NCI-H2227 (cell line): ENCODE results near the gene TSPAN7.

Experiments used
- DNase-seq: peaks from one replicate; lab custom pipeline; 2025; ENCODE audit not compliant: unreplicated experiment; lab: John Stamatoyannopoulos, UW

The TSPAN7 gene

GRCh38 chrX:38643903-38644302 is 82.6 kb downstream of the TSPAN7 start:
- no peak for DNase-seq

DNA sequence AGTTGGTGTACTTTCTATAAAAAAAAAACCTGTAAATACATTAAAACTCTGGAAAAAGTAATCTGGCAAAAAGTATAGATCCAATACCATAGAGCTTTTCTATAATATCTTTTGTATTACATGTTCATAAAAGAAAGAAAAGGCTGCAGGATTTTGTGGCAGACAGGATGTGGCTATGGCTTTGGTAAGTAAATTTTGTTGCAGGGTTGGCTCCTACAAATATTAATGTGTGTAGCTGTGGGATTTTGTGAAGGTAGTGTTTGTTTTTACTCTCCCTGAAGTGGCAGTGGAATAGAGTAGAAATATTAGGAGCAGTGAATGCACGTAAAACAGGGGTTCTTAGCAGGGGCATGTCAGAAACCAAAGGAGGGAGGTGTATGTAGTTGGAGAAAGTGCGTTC is 84.8 kb downstream of the TSPAN7 start:
- DNase-seq: no peak

- DNase-seq: no peak
These were observed 87.9 kb downstream of the TSPAN7 start for GRCh38 chrX:38649221-38649620.

- DNase-seq: no peak
These were observed 88.6 kb downstream of the TSPAN7 start for GRCh38 chrX:38649674-38650647.

GRCh38 chrX:38651625-38652601 is 90.6 kb downstream of the TSPAN7 start:
- DNase-seq: no peak

- DNase-seq: no peak
These were observed 91.6 kb downstream of the TSPAN7 start for GRCh38 chrX:38652934-38653442.

GRCh38 chrX:38654302-38654701 is 93.0 kb downstream of the TSPAN7 start:
- peak; percentile 65 for DNase-seq

DNA sequence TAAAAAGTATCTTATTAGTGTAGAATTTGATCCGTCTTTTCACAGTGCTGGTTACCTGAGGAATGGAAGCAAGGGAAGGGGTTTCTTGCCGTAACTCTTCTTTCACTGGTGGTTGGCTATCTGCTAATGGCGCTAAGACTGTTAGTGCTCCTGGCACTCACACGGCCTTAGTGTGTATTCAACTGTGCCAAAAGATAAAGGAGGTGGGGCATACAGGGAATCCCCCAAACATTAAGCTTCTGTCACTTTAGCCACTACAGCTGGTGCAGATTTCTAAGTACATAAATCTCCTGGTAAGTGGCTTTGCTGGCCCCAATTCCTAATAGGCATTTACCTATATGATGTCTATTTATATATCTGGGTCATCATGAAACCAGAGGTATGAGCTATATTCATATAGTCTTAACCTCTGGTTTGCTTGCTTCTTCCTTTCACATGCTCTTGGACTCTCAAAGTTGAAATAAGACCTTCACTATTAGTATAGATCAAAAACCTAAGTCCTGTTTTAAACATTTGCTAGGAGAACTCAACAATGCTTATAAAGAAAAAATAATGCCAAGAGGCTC is 95.1 kb downstream of the TSPAN7 start:
- DNase-seq: no peak

DNA sequence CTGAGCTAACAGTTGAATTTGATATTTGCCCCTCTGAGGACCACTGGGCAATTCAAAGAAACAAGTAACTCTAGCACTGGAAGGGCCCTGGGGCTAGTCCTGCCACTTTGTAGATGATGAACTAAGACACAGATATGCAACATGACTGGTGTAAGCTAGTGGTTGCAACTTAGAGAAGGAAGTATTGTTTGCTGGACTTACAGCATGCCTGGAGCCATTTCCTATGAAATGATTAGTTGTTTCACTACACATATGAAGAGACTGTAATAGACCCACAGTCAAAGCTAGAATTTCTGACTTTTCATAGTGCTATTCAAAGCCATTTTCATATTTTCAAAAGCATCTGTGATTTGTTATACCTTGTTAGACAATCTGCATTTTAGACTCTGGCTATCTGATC is 96.2 kb downstream of the TSPAN7 start:
- DNase-seq: no peak

DNA sequence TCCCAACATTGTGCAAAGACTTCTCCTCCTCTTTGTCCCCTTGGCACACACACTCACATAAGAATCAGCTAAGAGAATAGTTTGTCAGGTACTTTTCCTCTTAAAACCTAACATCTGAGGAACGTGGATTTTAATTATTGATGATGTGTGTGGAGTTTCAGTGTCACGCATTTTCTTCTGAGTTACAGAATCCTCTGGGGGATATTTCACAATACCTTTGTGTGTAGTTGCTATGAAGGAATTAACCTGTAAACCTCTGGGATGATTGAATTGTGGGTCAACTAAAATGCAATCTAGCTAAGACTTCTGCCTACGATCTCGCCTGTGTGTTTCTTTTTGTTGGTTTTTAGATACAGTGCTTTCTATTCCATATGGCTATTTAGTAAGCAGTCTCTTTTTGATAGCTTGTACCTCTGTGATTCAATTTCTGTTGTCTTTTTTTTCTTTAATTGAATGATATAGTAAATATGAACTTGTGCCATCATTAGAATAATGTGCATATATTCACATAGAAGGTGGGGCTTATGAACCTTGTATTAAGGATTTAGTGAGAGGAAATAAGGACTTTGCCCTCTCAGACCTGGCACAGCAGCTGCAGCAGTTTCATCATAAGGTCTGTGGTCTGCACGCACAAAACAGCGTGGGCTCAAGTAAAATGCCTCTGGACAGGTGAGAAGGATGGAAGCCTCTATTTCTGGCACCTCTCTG is 99.2 kb downstream of the TSPAN7 start:
- DNase-seq: no peak

- no peak for DNase-seq
These were observed 99.7 kb downstream of the TSPAN7 start for GRCh38 chrX:38661103-38661441.

GRCh38 chrX:38661561-38661960 is 100.2 kb downstream of the TSPAN7 start:
- no peak for DNase-seq

GRCh38 chrX:38662640-38663039 is 101.3 kb downstream of the TSPAN7 start:
- no peak for DNase-seq

GRCh38 chrX:38664285-38664684 is 102.9 kb downstream of the TSPAN7 start:
- peak; percentile 71 for DNase-seq

GRCh38 chrX:38666909-38667308 is 105.6 kb downstream of the TSPAN7 start:
- DNase-seq: no peak

GRCh38 chrX:38668771-38669170 is 107.4 kb downstream of the TSPAN7 start:
- no peak for DNase-seq

DNA sequence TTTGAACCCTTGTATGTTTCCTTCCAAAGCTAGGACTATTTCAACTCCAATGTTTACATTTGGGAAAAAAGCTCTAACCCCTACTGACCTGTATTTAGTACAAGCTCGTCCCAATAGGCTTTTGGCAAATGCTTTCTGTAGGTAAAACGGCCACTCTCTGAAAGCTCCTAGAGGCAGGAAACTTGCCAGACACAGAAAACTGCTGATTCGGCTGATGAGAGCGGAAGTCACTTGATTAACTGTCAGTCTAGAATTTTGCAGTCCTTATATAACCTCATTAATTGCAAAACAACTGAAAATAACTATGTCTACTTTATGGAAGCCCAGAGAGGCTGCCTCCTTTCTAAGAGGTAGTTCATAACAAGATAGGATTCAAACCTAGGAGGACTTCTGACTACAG is 108.1 kb downstream of the TSPAN7 start:
- no peak for DNase-seq

- no peak for DNase-seq
These were observed 111.3 kb downstream of the TSPAN7 start for GRCh38 chrX:38672646-38673045.

DNA sequence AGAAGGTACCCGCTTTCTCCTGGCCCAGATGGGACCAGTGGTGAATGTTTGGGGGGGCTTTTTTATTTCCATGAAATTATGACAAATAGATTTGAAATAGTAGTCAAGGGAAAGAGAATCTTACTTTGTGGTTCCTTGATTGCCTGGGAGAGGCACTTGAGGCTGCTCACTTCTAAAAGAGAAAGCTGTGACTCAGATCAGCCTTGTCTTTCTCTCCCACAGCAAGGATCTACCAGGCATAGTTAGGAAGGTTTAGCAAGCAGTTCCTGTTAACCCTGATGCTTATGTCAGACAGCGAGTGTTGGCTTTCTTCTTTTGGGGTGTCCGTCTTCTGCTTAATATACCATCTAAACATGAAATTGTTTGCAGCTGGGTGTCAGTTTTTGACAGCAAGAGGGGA is 114.5 kb downstream of the TSPAN7 start:
- DNase-seq: no peak

GRCh38 chrX:38678183-38678582 is 116.8 kb downstream of the TSPAN7 start:
- DNase-seq: no peak

DNA sequence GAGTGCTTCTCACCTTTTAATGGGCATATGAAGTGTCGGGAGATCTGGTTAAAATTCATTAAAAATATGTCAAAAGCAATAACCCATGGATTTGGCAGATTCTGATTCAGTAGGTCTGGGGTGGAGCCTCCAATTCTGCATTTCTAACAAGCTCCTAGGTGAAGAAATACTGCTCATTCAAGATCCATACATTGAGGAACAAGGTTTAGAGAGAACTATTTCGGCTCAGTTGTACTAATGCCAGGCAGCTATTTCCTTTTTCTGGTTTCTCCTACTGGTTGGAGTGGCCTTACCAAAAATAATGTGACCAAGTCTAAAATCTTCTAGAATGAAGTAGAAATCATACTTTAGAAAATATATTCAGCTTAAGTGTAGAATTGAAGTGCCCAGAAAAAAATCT is 117.5 kb downstream of the TSPAN7 start:
- no peak for DNase-seq
